Esophagus (tissue), 2 donors: ENCODE data around the gene NOX3. TPM values are rescaled to one million over a fixed set of nuclear protein-coding genes. Genes with fewer than 3 reads are reported as not detected.

Source experiments
- H3K27ac ChIP-seq, 2 donors: one replicate each; pipeline ENCODE4 v1.5.1; 2013; ENCODE audit warnings: low read depth in 2 of 2, mild to moderate bottlenecking in 2 of 2, inconsistent platforms in 1 of 2, low read length in 1 of 2, moderate library complexity in 1 of 2
- H3K27me3 ChIP-seq, 2 donors: one replicate each; pipeline ENCODE4 v1.6.1; 2013; ENCODE audit warnings: low read length in 2 of 2, control low read depth in 1 of 2, mild to moderate bottlenecking in 1 of 2; ENCODE audit not compliant: insufficient read depth in 2 of 2, control insufficient read depth in 1 of 2
- H3K36me3 ChIP-seq, 2 donors: one replicate each; pipeline ENCODE4 v1.6.1; 2013; ENCODE audit warnings: low read length in 1 of 2; ENCODE audit not compliant: control insufficient read depth in 2 of 2, insufficient read depth in 2 of 2
- H3K4me1 ChIP-seq, 2 donors: one replicate each; pipeline ENCODE4 v1.6.1; 2013; ENCODE audit warnings: low read length in 1 of 2; ENCODE audit not compliant: control insufficient read depth in 2 of 2, insufficient read depth in 2 of 2
- H3K4me3 ChIP-seq, 2 donors: one replicate each; pipeline ENCODE4 v1.5.1; 2013; ENCODE audit warnings: low read length in 2 of 2, mild to moderate bottlenecking in 2 of 2, low read depth in 1 of 2, moderate library complexity in 1 of 2
- H3K9me3 ChIP-seq, 2 donors: one replicate each; pipeline ENCODE4 v1.6.1; 2013; ENCODE audit warnings: mild to moderate bottlenecking in 2 of 2, low read depth in 1 of 2, low read length in 1 of 2, moderate library complexity in 1 of 2; ENCODE audit not compliant: control insufficient read depth in 2 of 2, insufficient read depth in 1 of 2
- WGBS, 2 donors: extraction: QIAGEN DNeasy Blood & Tissue Kit; methylation state at CpG; one replicate each; pipeline ENCODE4 v1.1.7; 2013; 5-methylcytosine and 5-hydroxymethylcytosine counted together
- polyA plus RNA-seq, 2 donors: library from polyadenylated mRNA; stranded (reverse); fragments of 200-250 nt; gene quantifications; one replicate each; pipeline ENCODE4 v1.2.3, GENCODE V29; 2013
- donor health status: healthy with polysubstance abuse.
- donor health status: Bipolar disorder and iron deficiency.

The NOX3 gene
- polyA plus RNA-seq, 2 donors, result not detected

DNA sequence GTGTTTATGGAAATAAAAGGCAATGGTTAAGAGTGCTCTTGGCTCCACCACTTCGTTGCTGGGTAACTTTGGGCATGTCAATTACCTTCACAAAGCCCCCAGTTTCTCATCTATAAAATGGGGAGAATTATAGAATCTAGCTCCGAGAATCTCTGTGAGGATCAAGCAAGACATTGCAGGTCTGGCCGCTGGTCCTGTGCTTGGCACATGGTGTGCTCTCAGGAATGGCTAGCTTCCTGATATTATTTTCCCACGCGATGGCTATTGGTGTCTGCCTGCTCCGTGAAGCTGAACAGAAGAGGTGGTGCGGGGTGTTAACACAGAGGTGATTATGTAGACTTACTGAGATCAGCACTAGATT is 57.0 kb downstream of the NOX3 start:
- Histone ChIP-seq H3K9me3 (no peaks in the 10 kb centered on the region), H3K27ac (no peak overlapping the region), H3K4me1 (no peaks in the 10 kb centered on the region), H3K4me3 (no peak overlapping the region), H3K27me3 (no peaks in the 10 kb centered on the region), H3K36me3 (no peaks in the 10 kb centered on the region)
- 89 to 92% methylated on average over 7 of the region's 7 CpGs for WGBS, 2 donors

DNA sequence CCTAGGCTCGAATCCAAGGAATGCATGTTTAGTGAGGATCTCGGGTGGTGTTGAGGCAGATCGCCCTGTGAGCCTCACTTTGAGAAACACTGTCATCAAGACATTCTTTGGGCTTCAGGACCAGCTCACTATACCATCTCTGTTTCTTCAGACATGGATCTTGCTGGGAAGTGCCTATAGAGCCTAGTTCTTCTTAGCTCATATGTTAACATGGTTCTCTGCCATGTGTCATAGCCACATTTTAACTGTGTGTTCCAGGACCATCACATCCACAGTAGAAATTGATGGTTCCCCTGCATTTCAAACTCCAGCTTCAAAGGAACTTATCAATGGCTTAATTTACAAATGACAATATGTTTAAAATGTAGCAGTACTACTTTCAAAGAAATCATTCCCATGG is 57.4 kb downstream of the NOX3 start:
- no peaks in the 10 kb centered on the region for H3K4me1 ChIP-seq
- H3K9me3 ChIP-seq, result no peaks in the 10 kb centered on the region
- H3K27ac ChIP-seq, result no peak overlapping the region
- H3K27me3 ChIP-seq, result no peaks in the 10 kb centered on the region
- H3K4me3 ChIP-seq, result no peak overlapping the region
- no peaks in the 10 kb centered on the region for H3K36me3 ChIP-seq
- 78 to 82% methylated on average over 3 of the region's 3 CpGs for WGBS, 2 donors

- Histone ChIP-seq H3K27me3 (no peaks in the 10 kb centered on the region), H3K36me3 (no peaks in the 10 kb centered on the region), H3K27ac (no peak overlapping the region), H3K9me3 (no peaks in the 10 kb centered on the region), H3K4me3 (no peak overlapping the region), H3K4me1 (no peaks in the 10 kb centered on the region)
- WGBS, 2 donors, result 63 to 80% methylated on average over 3 of the region's 3 CpGs
These were observed 58.4 kb downstream of the NOX3 start for GRCh38 chr6:155397172-155397705.

DNA sequence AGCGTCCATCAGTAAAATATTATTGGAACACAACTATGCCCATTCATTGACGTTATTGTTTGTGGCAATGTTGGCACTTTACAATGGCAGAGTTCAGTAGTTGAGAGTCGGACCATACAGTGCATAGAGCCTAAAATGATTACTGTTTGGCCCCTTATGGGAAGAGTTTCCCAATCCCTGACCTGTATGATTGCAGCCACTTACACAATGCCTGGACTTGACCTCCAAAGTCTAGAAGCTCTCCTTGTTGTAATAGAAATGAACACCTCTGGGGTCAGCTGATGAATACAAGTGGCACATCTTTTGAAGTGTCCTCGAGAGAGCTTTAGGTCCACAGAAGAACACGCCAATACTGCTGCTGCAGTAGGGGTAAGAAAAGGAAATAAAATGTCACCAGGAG is 59.0 kb downstream of the NOX3 start:
- 87 to 88% methylated on average over 5 of the region's 5 CpGs for WGBS, 2 donors
- Histone ChIP-seq H3K4me1 (no peaks in the 10 kb centered on the region), H3K27ac (no peak overlapping the region), H3K36me3 (no peaks in the 10 kb centered on the region), H3K9me3 (no peaks in the 10 kb centered on the region), H3K27me3 (no peaks in the 10 kb centered on the region), H3K4me3 (no peak overlapping the region)

DNA sequence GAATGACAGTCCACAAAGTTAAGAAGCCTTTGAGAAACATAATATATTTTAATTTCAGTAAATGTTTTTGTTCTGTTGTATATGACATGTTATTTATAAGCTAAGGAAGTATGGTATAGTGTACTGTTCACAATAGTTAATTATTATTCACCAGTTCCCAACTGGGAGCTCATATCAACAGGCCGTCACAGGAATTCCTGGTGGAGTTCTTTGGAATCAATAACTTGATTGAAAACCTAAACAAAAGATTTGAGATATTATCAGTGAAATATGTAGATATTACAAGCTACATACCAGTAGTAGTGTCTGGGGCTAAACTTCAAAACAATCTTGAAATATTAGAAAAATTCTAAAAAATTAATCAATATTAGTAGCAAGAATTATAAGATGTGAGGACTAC is 60.3 kb downstream of the NOX3 start:
- Histone ChIP-seq H3K36me3 (no peaks in the 10 kb centered on the region), H3K4me1 (no peaks in the 10 kb centered on the region), H3K27ac (no peak overlapping the region), H3K4me3 (no peak overlapping the region), H3K27me3 (no peaks in the 10 kb centered on the region), H3K9me3 (no peaks in the 10 kb centered on the region)
- 70 to 93% methylated on average over 1 of the region's 1 CpG for WGBS, 2 donors

- no peaks in the 10 kb centered on the region for H3K4me1 ChIP-seq
- no peak overlapping the region for H3K4me3 ChIP-seq
- 72% methylated on average over 3 of the region's 3 CpGs for WGBS, 2 donors
- no peaks in the 10 kb centered on the region for H3K27me3 ChIP-seq
- no peak overlapping the region for H3K27ac ChIP-seq
- H3K9me3 ChIP-seq, result no peaks in the 10 kb centered on the region
- H3K36me3 ChIP-seq, result no peaks in the 10 kb centered on the region
These were observed 66.5 kb downstream of the NOX3 start for GRCh38 chr6:155389130-155389529.

- no peaks in the 10 kb centered on the region for H3K4me1 ChIP-seq
- H3K9me3 ChIP-seq, result no peaks in the 10 kb centered on the region
- no peak overlapping the region for H3K27ac ChIP-seq
- H3K4me3 ChIP-seq, result no peak overlapping the region
- no peaks in the 10 kb centered on the region for H3K27me3 ChIP-seq
- no peaks in the 10 kb centered on the region for H3K36me3 ChIP-seq
These were observed 67.0 kb downstream of the NOX3 start for GRCh38 chr6:155388591-155388990.

GRCh38 chr6:155387481-155387880 is 68.2 kb downstream of the NOX3 start:
- Histone ChIP-seq H3K27ac (no peak overlapping the region), H3K9me3 (no peaks in the 10 kb centered on the region), H3K36me3 (no peaks in the 10 kb centered on the region), H3K4me3 (no peak overlapping the region), H3K27me3 (no peaks in the 10 kb centered on the region), H3K4me1 (no peaks in the 10 kb centered on the region)
- WGBS, 2 donors, result 83 to 87% methylated on average over 2 of the region's 2 CpGs

DNA sequence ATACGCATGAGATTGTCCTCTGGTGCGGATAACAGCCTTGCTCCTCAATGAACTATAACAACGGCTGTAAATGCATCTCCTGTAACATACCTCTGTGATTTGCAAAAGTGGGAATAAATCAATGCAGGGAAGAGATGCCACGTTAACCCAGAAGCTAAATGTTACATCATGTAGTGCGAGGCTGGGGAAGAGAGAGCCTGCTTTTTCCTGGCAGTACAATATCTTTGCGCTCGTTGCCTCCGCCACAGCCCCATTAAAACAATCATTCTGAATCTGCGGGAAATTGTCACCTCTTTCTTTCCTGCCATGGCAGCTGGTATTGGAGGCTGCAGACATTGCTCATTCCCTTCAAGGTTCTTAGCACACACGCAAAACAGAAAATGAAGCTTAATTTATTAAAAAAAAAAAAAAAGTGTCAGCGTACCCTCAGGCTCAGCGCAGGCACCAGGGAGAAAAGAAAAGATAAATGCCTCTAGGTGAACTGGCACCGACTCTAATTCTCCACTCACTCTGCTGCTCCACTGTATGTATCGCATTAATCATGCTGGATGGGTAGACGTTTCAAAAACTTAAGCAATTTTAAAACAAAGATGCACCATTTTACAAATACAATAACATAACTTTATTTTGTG is 71.2 kb downstream of the NOX3 start:
- WGBS, 2 donors, result 78% methylated on average over 15 of the region's 15 CpGs

GRCh38 chr6:155383913-155384312 is 71.7 kb downstream of the NOX3 start:
- H3K4me1 ChIP-seq, result no peaks in the 10 kb centered on the region
- H3K36me3 ChIP-seq, result no peaks in the 10 kb centered on the region
- 81 to 87% methylated on average over 5 of the region's 5 CpGs for WGBS, 2 donors
- no peak overlapping the region for H3K27ac ChIP-seq
- no peaks in the 10 kb centered on the region for H3K27me3 ChIP-seq
- no peak overlapping the region for H3K4me3 ChIP-seq
- H3K9me3 ChIP-seq, result no peaks in the 10 kb centered on the region

More for the DNA sequence above, 71.2 kb downstream of the NOX3 start:
- H3K4me1 ChIP-seq, result no peaks in the 10 kb centered on the region
- H3K4me3 ChIP-seq, result no peak overlapping the region
- no peaks in the 10 kb centered on the region for H3K36me3 ChIP-seq
- no peaks in the 10 kb centered on the region for H3K9me3 ChIP-seq
- H3K27ac ChIP-seq, result no peak overlapping the region
- H3K27me3 ChIP-seq, result no peaks in the 10 kb centered on the region
